Measurements from ENCODE around the gene PGBD1. TPM values are rescaled to one million over a fixed set of nuclear protein-coding genes. Genes with fewer than 3 reads are reported as not detected.
A peak's percentile ranks its signal among the peaks of the same experiment; 100 is the strongest.

PGBD1 gene
- total RNA-seq, 1 donor from 2014 or later: 13.8 TPM

GRCh38 chr6:28248916-28249315, 32.5 kb upstream of the PGBD1 start:
- H3K4me1 ChIP-seq: peaks cover 8% of the 10 kb centered on the region
- Mint-ChIP-seq H3K9me3 (no peaks in the 10 kb centered on the region), H3K27me3 (ENCODE audit: insufficient read depth, low read depth) (no peaks in the 10 kb centered on the region), H3K36me3 (peaks cover 19% of the 10 kb centered on the region), H3K27ac (no peak overlapping the region), H3K4me3 (no peak overlapping the region), H3K4me1 (peaks cover 11% of the 10 kb centered on the region)
- H3K4me3 ChIP-seq: no peak overlapping the region
- H4K20me1 ChIP-seq (ENCODE audit: low read depth): no peaks in the 10 kb centered on the region
- no peaks in the 10 kb centered on the region for H3K27me3 ChIP-seq
- peaks cover 24% of the 10 kb centered on the region for H3K79me2 ChIP-seq (ENCODE audit: low read depth)
- H3K4me2 ChIP-seq: no peak overlapping the region
- no peaks in the 10 kb centered on the region for H3K9me3 ChIP-seq (ENCODE audit: low read depth)
- no peak overlapping the region for H3K27ac ChIP-seq
- TF ChIP-seq EZH2phosphoT487 (IDR thresholded peaks at IDR 0.05) (no peak), CTCF (IDR thresholded peaks at IDR 0.05) (no peak), EZH2 (IDR thresholded peaks at IDR 0.05) (no peak)
- no peak overlapping the region for H2AFZ ChIP-seq (replicated peaks)
- H3K36me3 ChIP-seq: peaks cover 3% of the 10 kb centered on the region
- no peak for DNase-seq (ENCODE audit: low spot score)
- H3K9ac ChIP-seq: no peak overlapping the region
- H3F3A ChIP-seq (ENCODE audit: low read depth): no peaks in the 10 kb centered on the region

GRCh38 chr6:28250747-28251146, 30.6 kb upstream of the PGBD1 start:
- Histone ChIP-seq H3F3A (ENCODE audit: low read depth) (no peaks in the 10 kb centered on the region), H3K27ac (no peak overlapping the region), H3K27me3 (peaks cover 4% of the 10 kb centered on the region), H3K36me3 (peaks cover 3% of the 10 kb centered on the region), H3K9me3 (ENCODE audit: low read depth) (no peaks in the 10 kb centered on the region), H3K4me2 (peak overlapping the region; percentile 80), H3K9ac (peak overlapping the region; percentile 70), H4K20me1 (ENCODE audit: low read depth) (no peaks in the 10 kb centered on the region), H3K79me2 (ENCODE audit: low read depth) (peaks cover 24% of the 10 kb centered on the region), H3K4me1 (peaks cover 8% of the 10 kb centered on the region), H2AFZ (replicated peaks) (no peak overlapping the region), H3K4me3 (peak overlapping the region; percentile 68)
- no peak for DNase-seq (ENCODE audit: low spot score)
- Mint-ChIP-seq H3K36me3 (peaks cover 10% of the 10 kb centered on the region), H3K4me3 (peak overlapping the region; percentile 84), H3K27me3 (ENCODE audit: insufficient read depth, low read depth) (no peaks in the 10 kb centered on the region), H3K4me1 (peaks cover 11% of the 10 kb centered on the region), H3K9me3 (no peaks in the 10 kb centered on the region), H3K27ac (no peak overlapping the region)
- TF ChIP-seq CTCF (IDR thresholded peaks at IDR 0.05): no peak
- no peak for TF ChIP-seq EZH2phosphoT487 (IDR thresholded peaks at IDR 0.05)
- TF ChIP-seq EZH2 (IDR thresholded peaks at IDR 0.05): no peak

- Histone ChIP-seq H3K9ac (peak overlapping the region; percentile 70), H3K27ac (no peak overlapping the region), H3K4me1 (peaks cover 8% of the 10 kb centered on the region), H3K79me2 (ENCODE audit: low read depth) (peaks cover 24% of the 10 kb centered on the region), H2AFZ (replicated peaks) (peak overlapping the region; percentile 69), H3K4me3 (peak overlapping the region; percentile 68), H3F3A (ENCODE audit: low read depth) (no peaks in the 10 kb centered on the region), H4K20me1 (ENCODE audit: low read depth) (no peaks in the 10 kb centered on the region), H3K36me3 (peaks cover 3% of the 10 kb centered on the region), H3K4me2 (peak overlapping the region; percentile 80), H3K27me3 (peaks cover 6% of the 10 kb centered on the region), H3K9me3 (ENCODE audit: low read depth) (no peaks in the 10 kb centered on the region)
- peak overlapping the region; percentile 98 for H3K4me3 Mint-ChIP-seq
- peaks cover 11% of the 10 kb centered on the region for H3K4me1 Mint-ChIP-seq
- H3K27ac Mint-ChIP-seq: peak overlapping the region; percentile 96
- H3K36me3 Mint-ChIP-seq: peaks cover 4% of the 10 kb centered on the region
- DNase-seq (ENCODE audit: low spot score): peak; percentile 55
- H3K9me3 Mint-ChIP-seq: no peaks in the 10 kb centered on the region
- H3K27me3 Mint-ChIP-seq (ENCODE audit: insufficient read depth, low read depth): no peaks in the 10 kb centered on the region
- TF ChIP-seq EZH2 (IDR thresholded peaks at IDR 0.05): no peak
- TF ChIP-seq CTCF (IDR thresholded peaks at IDR 0.05): no peak
- TF ChIP-seq EZH2phosphoT487 (IDR thresholded peaks at IDR 0.05): no peak
Measured at GRCh38 chr6:28251661-28252008, 29.7 kb upstream of the PGBD1 start.

Measured in neural progenitor cell (in vitro differentiated cells).